CD4-positive, alpha-beta T cell treated with Interleukin-15 for 1 hour (primary cell): Measurements from ENCODE around the gene BRCC3.
"Not testable (repeated sequence)": the region's sequence is repeated elsewhere in the genome, so short reads cannot be mapped to it uniquely, and the experiment has no call there.

Experiments
- DNase-seq: peaks from one replicate; pipeline ENCODE4 v3.0.0-alpha.2; 2020

The BRCC3 gene

DNA sequence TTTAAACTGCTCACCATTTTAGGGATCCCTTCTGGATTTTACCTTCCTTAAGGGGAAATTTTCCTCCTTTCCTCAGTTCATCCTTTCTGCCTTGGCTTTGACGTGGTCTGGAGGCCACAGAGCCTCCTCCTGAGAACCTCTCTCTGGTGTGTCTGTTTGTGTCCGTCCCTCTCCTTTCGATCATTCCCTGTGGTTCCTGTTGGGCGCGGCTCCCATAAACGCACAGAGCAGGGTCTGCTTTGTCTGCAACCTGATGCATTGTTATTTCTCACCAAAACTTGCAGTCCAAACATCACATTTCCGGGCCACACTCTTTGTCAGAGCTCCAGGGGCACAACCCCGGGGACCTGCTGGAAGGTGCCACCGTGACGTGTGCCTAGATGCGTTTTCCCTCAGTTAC lies 76.9 kb downstream of the BRCC3 start:
- DNase-seq, result not testable (repeated sequence)

DNA sequence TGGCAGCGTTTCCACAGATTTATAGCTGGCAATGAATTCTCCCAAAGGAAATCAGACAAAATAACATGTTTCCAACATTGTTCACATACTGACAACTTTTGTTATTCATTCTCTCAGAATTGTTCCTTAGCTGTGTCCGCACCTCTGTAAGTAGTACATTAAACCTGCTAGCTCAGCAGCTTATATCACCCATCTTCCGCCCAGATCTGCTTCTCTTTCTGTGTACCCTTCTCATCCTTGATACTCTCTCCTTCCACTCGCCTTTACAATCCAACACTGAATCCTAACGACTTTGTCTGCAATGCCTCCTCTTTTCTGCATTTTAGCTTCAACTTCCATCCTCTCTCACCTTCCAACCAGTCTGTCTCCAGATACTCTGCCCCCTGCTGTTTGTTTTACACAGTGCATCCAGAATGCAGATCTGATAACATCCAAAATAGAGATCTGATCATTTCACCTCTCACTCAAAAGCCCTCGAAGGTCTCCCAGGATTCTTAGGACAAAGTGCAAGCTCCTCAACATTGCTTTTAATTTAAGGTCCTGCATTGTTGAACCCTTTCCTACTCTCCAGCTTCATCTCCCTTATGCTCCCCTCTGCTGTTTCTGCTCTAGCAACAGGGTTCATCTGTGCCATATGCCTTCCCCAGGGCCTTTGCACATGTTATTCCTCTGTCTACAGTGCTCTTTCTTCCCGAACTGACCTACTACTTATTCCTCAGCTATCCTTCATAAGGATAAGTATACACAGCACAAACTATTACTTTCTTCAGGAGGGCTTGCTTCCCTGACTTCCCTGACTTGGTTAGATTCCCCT lies 77.6 kb downstream of the BRCC3 start:
- no peak for DNase-seq

- no peak for DNase-seq
Measured at GRCh38 chrX:155169881-155170280, 98.6 kb downstream of the BRCC3 start.
